ENCODE measurements around the gene SLC4A1AP.

DNA sequence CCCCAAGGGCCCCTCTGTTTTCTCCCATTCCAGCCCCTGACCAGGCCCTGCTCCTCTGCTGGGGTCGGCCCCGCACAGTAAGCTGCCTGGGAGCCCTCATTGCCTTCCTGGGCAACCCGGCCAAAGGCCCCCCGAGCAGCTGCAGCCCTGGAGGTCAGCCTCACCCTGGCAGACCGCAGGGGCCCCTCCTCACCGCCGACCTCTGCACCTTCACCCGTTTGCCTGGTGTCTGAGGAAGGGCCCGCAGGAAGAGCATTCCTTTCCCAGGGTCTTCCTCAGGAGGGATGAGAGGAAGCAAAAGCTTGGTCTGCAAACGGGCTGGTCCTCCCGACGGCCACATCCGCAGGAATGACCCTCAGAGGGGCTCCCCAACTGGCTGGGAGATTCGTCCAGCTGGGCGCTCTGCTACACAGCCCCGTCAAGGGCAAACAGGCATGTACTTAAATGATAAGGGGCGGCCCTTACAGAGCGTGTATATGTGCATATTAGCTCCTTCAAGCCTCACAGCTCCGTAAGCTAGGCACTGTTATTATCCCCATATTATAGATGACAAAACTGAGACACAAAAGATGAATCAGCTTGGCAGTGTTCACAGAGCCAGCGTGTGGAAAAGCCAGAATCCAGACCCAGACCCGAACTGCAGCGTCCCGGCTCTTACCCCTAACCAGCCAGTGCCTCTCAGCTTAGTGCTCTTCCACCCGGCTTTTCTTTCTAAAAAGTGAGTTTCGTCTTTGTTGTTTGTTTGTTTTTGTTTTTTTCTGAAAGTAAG is 52.8 kb downstream of the SLC4A1AP start:
- TF ChIP-seq EZH2phosphoT487 (IDR thresholded peaks at IDR 0.05; ENCODE audit: low read depth) (no peak), CTCF (IDR thresholded peaks at IDR 0.05; ENCODE audit: low read depth, low read length) (no peak)
